ENCODE measurements around the gene NEK9.

DNA sequence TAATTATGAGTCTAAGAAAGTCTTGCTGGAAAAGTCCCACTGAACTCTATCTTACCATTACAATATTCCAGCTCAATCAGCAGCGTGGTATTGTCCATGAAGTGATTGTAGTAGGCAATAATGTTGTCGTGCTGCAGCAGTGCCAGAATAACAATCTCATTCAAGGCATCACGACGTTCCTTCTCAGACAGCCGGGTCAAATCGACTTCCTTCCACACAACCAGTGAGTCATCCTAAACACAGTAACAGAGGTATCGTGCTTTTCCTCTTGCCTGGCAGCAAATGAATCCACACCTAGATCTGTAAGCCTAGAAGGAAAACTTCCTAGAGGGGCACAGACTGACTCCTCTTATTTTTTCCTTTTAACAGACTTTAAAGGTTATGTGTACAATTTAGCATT lies 2.9 kb downstream of the NEK9 start:
- TF ChIP-seq GATA2 (IDR thresholded peaks at IDR 0.05; ENCODE audit: low read depth, low read length): no peak
- TF ChIP-seq GATA3 (IDR thresholded peaks at IDR 0.05; ENCODE audit: low read depth, low read length): no peak

Data from SH-SY5Y (cell line).